K562 (cell line): ENCODE measurements around the gene MTX3. TPM values are rescaled to one million over a fixed set of nuclear protein-coding genes. Genes with fewer than 3 reads are reported as not detected.

Experiments used
- BRD9 ChIP-seq: fragments of 450-650 bp; IDR thresholded peaks from 2 replicates; pipeline ENCODE4 v1.6.1; 2018; ENCODE audit warnings: low read depth; ENCODE audit not compliant: partially characterized antibody
- CREM ChIP-seq: IDR thresholded peaks from 2 replicates; pipeline ENCODE4 v1.6.1; 2014; ENCODE audit warnings: antibody characterized with exemption, low read depth
- ILK ChIP-seq: fragments of 450-650 bp; IDR thresholded peaks from 2 replicates; pipeline ENCODE4 v1.6.1; 2016; ENCODE audit warnings: missing genetic modification characterization, low read depth, mild to moderate bottlenecking, missing compliant biosample characterization, moderate library complexity, borderline replicate concordance
- MTA1 ChIP-seq: fragments of 450-650 bp; IDR thresholded peaks from 2 replicates; pipeline ENCODE4 v1.6.1; 2017; ENCODE audit warnings: borderline replicate concordance
- NR3C1 ChIP-seq: sonication (generic); formaldehyde crosslinking; IDR thresholded peaks from 2 replicates; pipeline ENCODE4 v1.8.1; 2022; ENCODE audit warnings: missing genetic modification reagents
- SIX5 ChIP-seq, 2 experiments: IDR thresholded peaks; 2 replicates each; pipeline ENCODE4 v1.6.1; 2011; ENCODE audit warnings: low read length in 2 of 2, borderline replicate concordance in 1 of 2, low read depth in 1 of 2, mild to moderate bottlenecking in 1 of 2, moderate library complexity in 1 of 2; ENCODE audit not compliant: insufficient read depth in 1 of 2
- SPI1 ChIP-seq: IDR thresholded peaks from 2 replicates; pipeline ENCODE4 v1.6.1; 2011; ENCODE audit warnings: low read depth, low read length, control low read depth, borderline replicate concordance
- SRSF1 ChIP-seq: fragments of 200-400 bp; formaldehyde crosslinking; IDR thresholded peaks from 2 replicates; pipeline ENCODE4 v1.6.1; 2017; ENCODE audit warnings: mild to moderate bottlenecking, low read depth, low read length, moderate library complexity
- TCF7 ChIP-seq: sonication (generic); IDR thresholded peaks from 2 replicates; pipeline ENCODE4 v1.6.1; 2016; ENCODE audit warnings: antibody characterized with exemption, borderline replicate concordance
- ZNF134 ChIP-seq: fragments of 250-450 bp; sonication (Bioruptor Pico); conservative IDR thresholded peaks from 2 replicates; pipeline ENCODE4 v1.4.0; 2020
- ZNF232 ChIP-seq: sonication (generic); formaldehyde crosslinking; IDR thresholded peaks from 2 replicates; pipeline ENCODE4 v1.8.0; 2022; ENCODE audit warnings: mild to moderate bottlenecking, missing genetic modification reagents
- ZNF780A ChIP-seq: fragments of 250-450 bp; sonication (Bioruptor Pico); IDR thresholded peaks from 2 replicates; pipeline ENCODE4 v1.5.0; 2021; ENCODE audit warnings: mild to moderate bottlenecking
- polyA plus RNA-seq, 8 experiments: library from polyadenylated mRNA; depleted of rRNA in 4 of 8; stranded (reverse) in 5 of 8; unstranded in 3 of 8; fragments of >200 nt; fragmentation: Nextera tagmentation in 2 of 8; fragmentation: Illumina TruSeq in 1 of 8; extraction: Ambion mirVana in 2 of 8; extraction: Trizol in 1 of 8; gene quantifications; 2 replicates each; pipeline versions ENCODE4 v1.2.1 to v1.2.3, GENCODE V29; 2011 to 2014; ENCODE audit warnings: inconsistent platforms in 1 of 8, missing spikeins in 1 of 8
- total RNA-seq, 7 experiments: library from RNA; depleted of rRNA in 6 of 7; stranded (reverse); fragments of >200 nt in 6 of 7; fragmentation: Illumina TruSeq in 2 of 7; extraction: Trizol in 2 of 7; gene quantifications; 2 replicates each; pipeline versions ENCODE4 v1.2.1 to v1.2.3, GENCODE V29; 2011 to 2021; ENCODE audit warnings: low replicate concordance in 1 of 7
- TF ChIP-seq, protein P1 (sequence below), 2 experiments: fragments of 450-650 bp in 1 of 2; sonication (generic) in 1 of 2; formaldehyde crosslinking in 1 of 2; IDR thresholded peaks; 2 replicates each; pipeline versions ENCODE4 v1.7.1 to v1.9.0; 2016 to 2022; ENCODE audit warnings: inconsistent platforms in 1 of 2, mild to moderate bottlenecking in 1 of 2, missing genetic modification reagents in 1 of 2
- TF ChIP-seq, protein P2 (sequence below): fragments of 450-650 bp; IDR thresholded peaks from 2 replicates; pipeline ENCODE4 v1.6.1; 2018; ENCODE audit not compliant: partially characterized antibody
- TF ChIP-seq, protein P3 (sequence below): sonication (generic); formaldehyde crosslinking; IDR thresholded peaks from 2 replicates; pipeline ENCODE4 v1.8.1; 2022; ENCODE audit warnings: missing genetic modification reagents

The MTX3 gene
- total and polyA plus RNA-seq, 9 of the 15 experiments (the other 6 are each of a cell fraction or from before 2014, with no cell fraction given): 0.04 to 0.36 (median 0.15) TPM; not detected in 1

DNA sequence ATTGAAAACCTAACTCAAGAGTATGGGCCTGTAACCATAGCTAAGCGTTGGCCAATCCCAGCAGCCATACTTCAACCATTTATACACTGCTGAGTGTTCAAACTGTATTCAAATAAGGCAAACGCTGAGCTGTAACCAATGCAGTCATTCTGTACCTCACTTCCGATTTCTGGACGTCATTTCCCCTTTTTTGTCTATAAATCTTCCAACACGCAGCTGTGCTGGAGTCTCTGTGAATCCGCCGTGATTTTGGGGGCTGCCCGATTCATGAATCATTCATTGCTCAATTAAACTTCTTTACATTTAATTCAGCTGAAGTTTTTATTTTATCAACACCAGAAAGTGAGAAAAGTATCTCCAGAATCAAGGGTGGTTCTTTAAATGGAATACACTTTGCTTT is 31.7 kb downstream of the MTX3 start (continued):
- TF ChIP-seq, protein P1, sequence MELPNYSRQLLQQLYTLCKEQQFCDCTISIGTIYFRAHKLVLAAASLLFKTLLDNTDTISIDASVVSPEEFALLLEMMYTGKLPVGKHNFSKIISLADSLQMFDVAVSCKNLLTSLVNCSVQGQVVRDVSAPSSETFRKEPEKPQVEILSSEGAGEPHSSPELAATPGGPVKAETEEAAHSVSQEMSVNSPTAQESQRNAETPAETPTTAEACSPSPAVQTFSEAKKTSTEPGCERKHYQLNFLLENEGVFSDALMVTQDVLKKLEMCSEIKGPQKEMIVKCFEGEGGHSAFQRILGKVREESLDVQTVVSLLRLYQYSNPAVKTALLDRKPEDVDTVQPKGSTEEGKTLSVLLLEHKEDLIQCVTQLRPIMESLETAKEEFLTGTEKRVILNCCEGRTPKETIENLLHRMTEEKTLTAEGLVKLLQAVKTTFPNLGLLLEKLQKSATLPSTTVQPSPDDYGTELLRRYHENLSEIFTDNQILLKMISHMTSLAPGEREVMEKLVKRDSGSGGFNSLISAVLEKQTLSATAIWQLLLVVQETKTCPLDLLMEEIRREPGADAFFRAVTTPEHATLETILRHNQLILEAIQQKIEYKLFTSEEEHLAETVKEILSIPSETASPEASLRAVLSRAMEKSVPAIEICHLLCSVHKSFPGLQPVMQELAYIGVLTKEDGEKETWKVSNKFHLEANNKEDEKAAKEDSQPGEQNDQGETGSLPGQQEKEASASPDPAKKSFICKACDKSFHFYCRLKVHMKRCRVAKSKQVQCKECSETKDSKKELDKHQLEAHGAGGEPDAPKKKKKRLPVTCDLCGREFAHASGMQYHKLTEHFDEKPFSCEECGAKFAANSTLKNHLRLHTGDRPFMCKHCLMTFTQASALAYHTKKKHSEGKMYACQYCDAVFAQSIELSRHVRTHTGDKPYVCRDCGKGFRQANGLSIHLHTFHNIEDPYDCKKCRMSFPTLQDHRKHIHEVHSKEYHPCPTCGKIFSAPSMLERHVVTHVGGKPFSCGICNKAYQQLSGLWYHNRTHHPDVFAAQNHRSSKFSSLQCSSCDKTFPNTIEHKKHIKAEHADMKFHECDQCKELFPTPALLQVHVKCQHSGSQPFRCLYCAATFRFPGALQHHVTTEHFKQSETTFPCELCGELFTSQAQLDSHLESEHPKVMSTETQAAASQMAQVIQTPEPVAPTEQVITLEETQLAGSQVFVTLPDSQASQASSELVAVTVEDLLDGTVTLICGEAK (IDR thresholded peaks at IDR 0.05): peak; percentile 66
- TF ChIP-seq, protein P1 (CRISPR knock-in tag; IDR thresholded peaks at IDR 0.05): no peak
- TF ChIP-seq TCF7 (no peak), CREM (peak; percentile 43; the same call in 1 of the 2 replicates), NR3C1 (no peak), ZNF134 (no peak), SIX5 (IDR thresholded peaks at IDR 0.05; ENCODE audit: borderline replicate concordance in 1 of 2, insufficient read depth in 1 of 2, low read depth in 1 of 2, low read length in 2 of 2) (no peak), ZNF780A (CRISPR knock-in tag) (no peak), MTA1 (no peak), SPI1 (peak; percentile 63; the same call in 1 of the 2 replicates), ILK (tag) (no peak), SRSF1 (no peak), ZNF232 (CRISPR knock-in tag) (no peak), BRD9 (no peak)
- TF ChIP-seq, protein P2, sequence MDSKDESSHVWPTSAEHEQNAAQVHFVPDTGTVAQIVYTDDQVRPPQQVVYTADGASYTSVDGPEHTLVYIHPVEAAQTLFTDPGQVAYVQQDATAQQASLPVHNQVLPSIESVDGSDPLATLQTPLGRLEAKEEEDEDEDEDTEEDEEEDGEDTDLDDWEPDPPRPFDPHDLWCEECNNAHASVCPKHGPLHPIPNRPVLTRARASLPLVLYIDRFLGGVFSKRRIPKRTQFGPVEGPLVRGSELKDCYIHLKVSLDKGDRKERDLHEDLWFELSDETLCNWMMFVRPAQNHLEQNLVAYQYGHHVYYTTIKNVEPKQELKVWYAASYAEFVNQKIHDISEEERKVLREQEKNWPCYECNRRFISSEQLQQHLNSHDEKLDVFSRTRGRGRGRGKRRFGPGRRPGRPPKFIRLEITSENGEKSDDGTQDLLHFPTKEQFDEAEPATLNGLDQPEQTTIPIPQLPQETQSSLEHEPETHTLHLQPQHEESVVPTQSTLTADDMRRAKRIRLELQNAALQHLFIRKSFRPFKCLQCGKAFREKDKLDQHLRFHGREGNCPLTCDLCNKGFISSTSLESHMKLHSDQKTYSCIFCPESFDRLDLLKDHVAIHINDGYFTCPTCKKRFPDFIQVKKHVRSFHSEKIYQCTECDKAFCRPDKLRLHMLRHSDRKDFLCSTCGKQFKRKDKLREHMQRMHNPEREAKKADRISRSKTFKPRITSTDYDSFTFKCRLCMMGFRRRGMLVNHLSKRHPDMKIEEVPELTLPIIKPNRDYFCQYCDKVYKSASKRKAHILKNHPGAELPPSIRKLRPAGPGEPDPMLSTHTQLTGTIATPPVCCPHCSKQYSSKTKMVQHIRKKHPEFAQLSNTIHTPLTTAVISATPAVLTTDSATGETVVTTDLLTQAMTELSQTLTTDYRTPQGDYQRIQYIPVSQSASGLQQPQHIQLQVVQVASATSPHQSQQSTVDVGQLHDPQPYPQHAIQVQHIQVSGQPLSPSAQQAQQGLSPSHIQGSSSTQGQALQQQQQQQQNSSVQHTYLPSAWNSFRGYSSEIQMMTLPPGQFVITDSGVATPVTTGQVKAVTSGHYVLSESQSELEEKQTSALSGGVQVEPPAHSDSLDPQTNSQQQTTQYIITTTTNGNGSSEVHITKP: no peak
- TF ChIP-seq, protein P3, sequence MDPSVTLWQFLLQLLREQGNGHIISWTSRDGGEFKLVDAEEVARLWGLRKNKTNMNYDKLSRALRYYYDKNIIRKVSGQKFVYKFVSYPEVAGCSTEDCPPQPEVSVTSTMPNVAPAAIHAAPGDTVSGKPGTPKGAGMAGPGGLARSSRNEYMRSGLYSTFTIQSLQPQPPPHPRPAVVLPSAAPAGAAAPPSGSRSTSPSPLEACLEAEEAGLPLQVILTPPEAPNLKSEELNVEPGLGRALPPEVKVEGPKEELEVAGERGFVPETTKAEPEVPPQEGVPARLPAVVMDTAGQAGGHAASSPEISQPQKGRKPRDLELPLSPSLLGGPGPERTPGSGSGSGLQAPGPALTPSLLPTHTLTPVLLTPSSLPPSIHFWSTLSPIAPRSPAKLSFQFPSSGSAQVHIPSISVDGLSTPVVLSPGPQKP (CRISPR knock-in tag): no peak
